Measurements from ENCODE around the gene STK10.

GRCh38 chr5:172114875-172115422 is 73.1 kb downstream of the STK10 start:
- TF ChIP-seq CTCF (IDR thresholded peaks at IDR 0.05), result no peak
- TF ChIP-seq EZH2 (IDR thresholded peaks at IDR 0.05; ENCODE audit: borderline replicate concordance, insufficient read depth, low read depth, low read length, poor library complexity, severe bottlenecking), result no peak
